ENCODE results near the gene GSN.

GSN gene

GRCh38 chr9:121359351-121360294, 91.7 kb downstream of the GSN start:
- no peak for DNase-seq

- no peak for DNase-seq
Measured at GRCh38 chr9:121360601-121361374, 92.8 kb downstream of the GSN start.

- DNase-seq = no peak
Measured at GRCh38 chr9:121362813-121363621, 95.1 kb downstream of the GSN start.

GRCh38 chr9:121363622-121363961, 95.6 kb downstream of the GSN start:
- DNase-seq = no peak

GRCh38 chr9:121364077-121364476, 96.1 kb downstream of the GSN start:
- DNase-seq = no peak

GRCh38 chr9:121364886-121365285, 96.9 kb downstream of the GSN start:
- DNase-seq = no peak

GRCh38 chr9:121365564-121365963, 97.6 kb downstream of the GSN start:
- no peak for DNase-seq

- no peak for DNase-seq
Measured at GRCh38 chr9:121366611-121367192, 98.7 kb downstream of the GSN start.

GRCh38 chr9:121367306-121368137, 99.6 kb downstream of the GSN start:
- no peak for DNase-seq

- no peak for DNase-seq
Measured at GRCh38 chr9:121368138-121368522, 100.2 kb downstream of the GSN start.

GRCh38 chr9:121368745-121369144, 100.8 kb downstream of the GSN start:
- DNase-seq = no peak

- peak; percentile 60 to 63 for DNase-seq
Measured at GRCh38 chr9:121369595-121370265, 101.8 kb downstream of the GSN start, which contains the start of gene STOM. TSS of gene STOM (minus strand) at chr9:121370250. CDS start at chr9:121370187, 63 bp downstream.

GRCh38 chr9:121371495-121372061, 103.6 kb downstream of the GSN start:
- DNase-seq = no peak

- no peak for DNase-seq
Measured at GRCh38 chr9:121372239-121373010, 104.5 kb downstream of the GSN start.

- no peak for DNase-seq
Measured at GRCh38 chr9:121373011-121373729, 105.2 kb downstream of the GSN start.

- no peak for DNase-seq
Measured at GRCh38 chr9:121376214-121376830, 108.4 kb downstream of the GSN start.

- DNase-seq = no peak
Measured at GRCh38 chr9:121380846-121381245, 112.9 kb downstream of the GSN start.
